ENCODE measurements around the gene THY1.

- TF ChIP-seq, protein P1, sequence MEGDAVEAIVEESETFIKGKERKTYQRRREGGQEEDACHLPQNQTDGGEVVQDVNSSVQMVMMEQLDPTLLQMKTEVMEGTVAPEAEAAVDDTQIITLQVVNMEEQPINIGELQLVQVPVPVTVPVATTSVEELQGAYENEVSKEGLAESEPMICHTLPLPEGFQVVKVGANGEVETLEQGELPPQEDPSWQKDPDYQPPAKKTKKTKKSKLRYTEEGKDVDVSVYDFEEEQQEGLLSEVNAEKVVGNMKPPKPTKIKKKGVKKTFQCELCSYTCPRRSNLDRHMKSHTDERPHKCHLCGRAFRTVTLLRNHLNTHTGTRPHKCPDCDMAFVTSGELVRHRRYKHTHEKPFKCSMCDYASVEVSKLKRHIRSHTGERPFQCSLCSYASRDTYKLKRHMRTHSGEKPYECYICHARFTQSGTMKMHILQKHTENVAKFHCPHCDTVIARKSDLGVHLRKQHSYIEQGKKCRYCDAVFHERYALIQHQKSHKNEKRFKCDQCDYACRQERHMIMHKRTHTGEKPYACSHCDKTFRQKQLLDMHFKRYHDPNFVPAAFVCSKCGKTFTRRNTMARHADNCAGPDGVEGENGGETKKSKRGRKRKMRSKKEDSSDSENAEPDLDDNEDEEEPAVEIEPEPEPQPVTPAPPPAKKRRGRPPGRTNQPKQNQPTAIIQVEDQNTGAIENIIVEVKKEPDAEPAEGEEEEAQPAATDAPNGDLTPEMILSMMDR (IDR thresholded peaks at IDR 0.05; ENCODE audit: control extremely low read depth in 1 of 3, insufficient read depth in 1 of 3, low read depth in 1 of 3, low read length in 3 of 3) = no peak
- TF ChIP-seq CEBPB (IDR thresholded peaks at IDR 0.05; ENCODE audit: low read depth, low read length) (no peak), SP4 (IDR thresholded peaks at IDR 0.05; ENCODE audit: low read length) (no peak), CREB1 (IDR thresholded peaks at IDR 0.05) (no peak), POLR2A (IDR thresholded peaks at IDR 0.05; ENCODE audit: control extremely low read depth in 1 of 2, low read depth in 2 of 2, low read length in 2 of 2) (0 out of 3 replicates have a peak, but pooled peaks of 1 of the 2 experiments have one; percentile 16), RXRA (IDR thresholded peaks at IDR 0.05; ENCODE audit: insufficient read depth, low read depth, low read length) (no peak), POLR2AphosphoS5 (IDR thresholded peaks at IDR 0.05; ENCODE audit: low read depth, low read length) (no peak; the same call in 1 of the 2 replicates), TBP (IDR thresholded peaks at IDR 0.05; ENCODE audit: low read depth, low read length) (peak; percentile 71)
Observed at GRCh38 chr11:119423509-119424254, 710 bp upstream of the THY1 start.
